H9 (cell line): ENCODE measurements around the gene PLAGL1. TPM values are rescaled to one million over a fixed set of nuclear protein-coding genes. Genes with fewer than 3 reads are reported as not detected.

ENCODE experiments used
- DNase-seq: peaks from one replicate; pipeline ENCODE4 v3.0.0-alpha.2; 2017
- H2AFZ ChIP-seq: one replicate; pipeline ENCODE4 v1.6.1; 2013; ENCODE audit warnings: mild to moderate bottlenecking, low read length, control low read depth, moderate library complexity
- H2AK5ac ChIP-seq: 2 replicates; pipeline ENCODE4 v1.6.1; 2013; ENCODE audit warnings: low read length, control low read depth, mixed read lengths; ENCODE audit not compliant: insufficient read length
- H2BK120ac ChIP-seq: one replicate; pipeline ENCODE4 v1.6.1; 2013; ENCODE audit warnings: low read depth, mild to moderate bottlenecking, low read length, control low read depth, inconsistent platforms; ENCODE audit not compliant: poor library complexity, severe bottlenecking
- H2BK12ac ChIP-seq: 2 replicates; pipeline ENCODE4 v1.6.1; 2013; ENCODE audit warnings: low read length, control low read depth, mixed read lengths, low read depth; ENCODE audit not compliant: insufficient read length
- H2BK15ac ChIP-seq: 2 replicates; pipeline ENCODE4 v1.6.1; 2013; ENCODE audit warnings: low read depth, low read length, control low read depth
- H2BK20ac ChIP-seq: one replicate; pipeline ENCODE4 v1.6.1; 2013; ENCODE audit warnings: low read depth, mild to moderate bottlenecking, low read length, control low read depth, inconsistent platforms; ENCODE audit not compliant: poor library complexity, severe bottlenecking
- H2BK5ac ChIP-seq: 2 replicates; pipeline ENCODE4 v1.6.1; 2013; ENCODE audit warnings: low read length, control low read depth, mixed read lengths; ENCODE audit not compliant: insufficient read length
- H3K14ac ChIP-seq: 2 replicates; pipeline ENCODE4 v1.6.1; 2013; ENCODE audit warnings: low read length, control low read depth; ENCODE audit not compliant: insufficient read depth
- H3K18ac ChIP-seq: 2 replicates; pipeline ENCODE4 v1.6.1; 2013; ENCODE audit warnings: low read depth, mild to moderate bottlenecking, mixed read lengths, low read length, control low read depth; ENCODE audit not compliant: insufficient read length
- H3K23ac ChIP-seq: 2 replicates; pipeline ENCODE4 v1.6.1; 2013; ENCODE audit warnings: low read length, control low read depth, mixed read lengths, low read depth; ENCODE audit not compliant: insufficient read length
- H3K23me2 ChIP-seq: 2 replicates; pipeline ENCODE4 v1.6.1; 2013; ENCODE audit warnings: low read depth, mild to moderate bottlenecking, mixed read lengths, low read length, control low read depth; ENCODE audit not compliant: insufficient read length, poor library complexity, severe bottlenecking
- H3K27ac ChIP-seq: 2 replicates; pipeline ENCODE4 v1.5.1; 2013; ENCODE audit warnings: low read length, control low read depth, mixed read lengths, low read depth; ENCODE audit not compliant: insufficient read length
- H3K27me3 ChIP-seq: 2 replicates; pipeline ENCODE4 v1.6.1; 2013; ENCODE audit warnings: low read length, control low read depth, inconsistent platforms; ENCODE audit not compliant: insufficient read depth
- H3K4ac ChIP-seq: 2 replicates; pipeline ENCODE4 v1.6.1; 2013; ENCODE audit warnings: low read depth, mild to moderate bottlenecking, control low read depth, inconsistent platforms, low read length, moderate library complexity
- H3K4me1 ChIP-seq: 2 replicates; pipeline ENCODE4 v1.6.1; 2013; ENCODE audit warnings: low read length, control low read depth, inconsistent platforms; ENCODE audit not compliant: insufficient read depth
- H3K4me2 ChIP-seq: 2 replicates; pipeline ENCODE4 v1.6.1; 2013; ENCODE audit warnings: low read length, control low read depth, mixed read lengths; ENCODE audit not compliant: insufficient read length, insufficient read depth
- H3K56ac ChIP-seq: 2 replicates; pipeline ENCODE4 v1.6.1; 2013; ENCODE audit warnings: low read depth, mild to moderate bottlenecking, mixed read lengths, low read length, control low read depth; ENCODE audit not compliant: insufficient read length
- H3K79me1 ChIP-seq: 2 replicates; pipeline ENCODE4 v1.6.1; 2013; ENCODE audit warnings: low read depth, mild to moderate bottlenecking, moderate library complexity, low read length, control low read depth, inconsistent platforms; ENCODE audit not compliant: insufficient read depth, poor library complexity, severe bottlenecking
- H3K79me2 ChIP-seq: 2 replicates; pipeline ENCODE4 v1.6.1; 2013; ENCODE audit warnings: low read length, control low read depth, inconsistent platforms; ENCODE audit not compliant: insufficient read depth
- H3K9ac ChIP-seq: 2 replicates; pipeline ENCODE4 v1.6.1; 2013; ENCODE audit warnings: low read length, control low read depth, mixed read lengths; ENCODE audit not compliant: insufficient read length; ENCODE audit errors: extremely low read depth
- H3K9me3 ChIP-seq: one replicate; pipeline ENCODE4 v1.6.1; 2013; ENCODE audit warnings: low read depth, low read length, inconsistent platforms; ENCODE audit not compliant: control insufficient read depth
- H3T11ph ChIP-seq: one replicate; pipeline ENCODE4 v1.6.1; 2013; ENCODE audit warnings: mild to moderate bottlenecking, low read length, control low read depth, inconsistent platforms
- H4K20me1 ChIP-seq: one replicate; pipeline ENCODE4 v1.6.1; 2013; ENCODE audit not compliant: control insufficient read depth, insufficient read length, insufficient read depth
- H4K5ac ChIP-seq: 2 replicates; pipeline ENCODE4 v1.6.1; 2013; ENCODE audit warnings: low read depth, mild to moderate bottlenecking, mixed read lengths, low read length, control low read depth; ENCODE audit not compliant: insufficient read length
- H4K8ac ChIP-seq: replicated peaks from 2 replicates; pipeline ENCODE4 v1.6.1; 2013; ENCODE audit warnings: low read length, control low read depth, mixed read lengths, low read depth; ENCODE audit not compliant: insufficient read length
- H4K91ac ChIP-seq: 2 replicates; pipeline ENCODE4 v1.6.1; 2013; ENCODE audit warnings: low read depth, mild to moderate bottlenecking, moderate library complexity, mixed read lengths, low read length, control low read depth; ENCODE audit not compliant: insufficient read length
- H3K27ac Mint-ChIP-seq, 3 experiments: 2 replicates in 2 of 3; 3 replicates in 1 of 3; pipeline ENCODE4 v1.8.0; 2020 to 2021; ENCODE audit warnings: mixed read lengths in 3 of 3, mild to moderate bottlenecking in 1 of 3, moderate library complexity in 1 of 3
- H3K27me3 Mint-ChIP-seq: 2 replicates; pipeline ENCODE4 v1.8.0; 2021; ENCODE audit warnings: low read depth, mild to moderate bottlenecking, moderate library complexity, mixed read lengths
- H3K36me3 Mint-ChIP-seq, 3 experiments: 2 replicates in 2 of 3; 3 replicates in 1 of 3; pipeline ENCODE4 v1.8.0; 2020 to 2021; ENCODE audit warnings: low read depth in 3 of 3, mixed read lengths in 3 of 3; ENCODE audit not compliant: insufficient read depth in 1 of 3
- H3K4me1 Mint-ChIP-seq, 2 experiments: 2 replicates each; pipeline ENCODE4 v1.8.0; 2020; ENCODE audit warnings: mixed read lengths in 2 of 2
- H3K4me3 Mint-ChIP-seq, 2 experiments: 2 replicates in 1 of 2; 3 replicates in 1 of 2; pipeline ENCODE4 v1.8.0; 2020 to 2021; ENCODE audit warnings: mild to moderate bottlenecking in 2 of 2, mixed read lengths in 2 of 2, moderate library complexity in 1 of 2
- H3K9me3 Mint-ChIP-seq, 2 experiments: 2 replicates in 1 of 2; 3 replicates in 1 of 2; pipeline ENCODE4 v1.8.0; 2020; ENCODE audit warnings: mild to moderate bottlenecking in 2 of 2, mixed read lengths in 2 of 2, moderate library complexity in 1 of 2
- WGBS: extraction: QIAGEN DNeasy Blood & Tissue Kit; methylation state at CpG from one replicate; pipeline ENCODE4 v1.1.7; 2013; ENCODE audit warnings: missing lambda C conversion rate, low lambda C conversion rate, mixed read lengths; ENCODE audit not compliant: insufficient read length; ENCODE audit errors: extremely low coverage; 5-methylcytosine and 5-hydroxymethylcytosine counted together
- total RNA-seq: library from RNA; stranded (reverse); gene quantifications from 2 replicates; pipeline ENCODE4 v1.2.1, GENCODE V29; 2021
- TF ChIP-seq, protein P1 (sequence below): fragments of 200-600 bp; sonication (generic); conservative IDR thresholded peaks from 3 replicates; pipeline ENCODE4 v1.8.0; 2021; ENCODE audit warnings: antibody characterized with exemption, mild to moderate bottlenecking

Gene PLAGL1
- total RNA-seq, 1 experiment from 2014 or later = 1.9 TPM

DNA sequence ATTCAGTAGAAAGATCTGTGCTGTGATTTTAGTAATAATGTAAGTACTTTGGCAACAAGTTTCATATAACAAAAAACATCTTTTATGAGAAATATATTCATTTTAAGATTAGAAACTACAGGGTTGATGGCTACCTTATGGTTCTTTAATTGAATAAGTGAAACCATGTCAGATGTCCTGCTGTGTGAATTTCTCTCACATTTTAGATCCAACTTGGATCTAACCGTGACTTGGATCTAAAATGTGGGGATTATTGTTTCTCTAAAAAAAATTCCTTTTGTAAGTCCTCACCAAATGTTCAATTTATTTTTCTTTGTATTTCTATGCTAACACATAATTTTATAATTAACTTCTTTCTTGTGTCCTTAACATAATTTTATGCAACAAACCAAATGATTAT lies 113.4 kb downstream of the PLAGL1 start:
- Histone ChIP-seq H3K4me2 (no peak overlapping the region), H3K14ac (no peak overlapping the region), H3T11ph (no peak overlapping the region), H2BK20ac (no peak overlapping the region), H3K79me2 (no peaks in the 10 kb centered on the region), H4K91ac (no peak overlapping the region), H2AK5ac (no peak overlapping the region), H3K23me2 (no peaks in the 10 kb centered on the region), H3K4ac (no peak overlapping the region), H3K56ac (no peak overlapping the region), H2BK15ac (no peak overlapping the region), H2BK120ac (no peak overlapping the region), H3K23ac (no peak overlapping the region), H3K9ac (no peak overlapping the region), H3K4me1 (0 out of 2 replicates have a peak, but pooled peaks cover 2% of the 10 kb centered on the region), H3K79me1 (no peaks in the 10 kb centered on the region), H4K20me1 (no peaks in the 10 kb centered on the region), H2BK5ac (no peak overlapping the region), H3K27me3 (no peaks in the 10 kb centered on the region), H2AFZ (no peak overlapping the region), H3K9me3 (no peaks in the 10 kb centered on the region), H3K27ac (no peak overlapping the region), H4K8ac (no peak overlapping the region), H2BK12ac (no peak overlapping the region), H4K5ac (no peak overlapping the region), H3K18ac (no peak overlapping the region)
- H3K4me1 Mint-ChIP-seq = peaks cover 10 to 13% of the 10 kb centered on the region in 2 experiments
- WGBS = no CpG with 5 or more reads among the region's 1 CpG
- H3K27me3 Mint-ChIP-seq = peaks cover 4% of the 10 kb centered on the region; the same call in 1 of the 2 replicates
- DNase-seq = no peak
- H3K36me3 Mint-ChIP-seq = no peaks in the 10 kb centered on the region
- no peak overlapping the region for H3K4me3 Mint-ChIP-seq
- no peaks in the 10 kb centered on the region for H3K9me3 Mint-ChIP-seq
- H3K27ac Mint-ChIP-seq = no peak overlapping the region
- TF ChIP-seq, protein P1, sequence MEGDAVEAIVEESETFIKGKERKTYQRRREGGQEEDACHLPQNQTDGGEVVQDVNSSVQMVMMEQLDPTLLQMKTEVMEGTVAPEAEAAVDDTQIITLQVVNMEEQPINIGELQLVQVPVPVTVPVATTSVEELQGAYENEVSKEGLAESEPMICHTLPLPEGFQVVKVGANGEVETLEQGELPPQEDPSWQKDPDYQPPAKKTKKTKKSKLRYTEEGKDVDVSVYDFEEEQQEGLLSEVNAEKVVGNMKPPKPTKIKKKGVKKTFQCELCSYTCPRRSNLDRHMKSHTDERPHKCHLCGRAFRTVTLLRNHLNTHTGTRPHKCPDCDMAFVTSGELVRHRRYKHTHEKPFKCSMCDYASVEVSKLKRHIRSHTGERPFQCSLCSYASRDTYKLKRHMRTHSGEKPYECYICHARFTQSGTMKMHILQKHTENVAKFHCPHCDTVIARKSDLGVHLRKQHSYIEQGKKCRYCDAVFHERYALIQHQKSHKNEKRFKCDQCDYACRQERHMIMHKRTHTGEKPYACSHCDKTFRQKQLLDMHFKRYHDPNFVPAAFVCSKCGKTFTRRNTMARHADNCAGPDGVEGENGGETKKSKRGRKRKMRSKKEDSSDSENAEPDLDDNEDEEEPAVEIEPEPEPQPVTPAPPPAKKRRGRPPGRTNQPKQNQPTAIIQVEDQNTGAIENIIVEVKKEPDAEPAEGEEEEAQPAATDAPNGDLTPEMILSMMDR = no peak

Other genes starting within 250 kb of the PLAGL1 start
- gene LTV1, start 164.9 kb downstream of the PLAGL1 start, total RNA-seq = 62.5 and 62.9 TPM in 2 replicates
- not detected in 2 replicates for gene ZC2HC1B, start 143.8 kb downstream of the PLAGL1 start, total RNA-seq
- 145 and 149 TPM in 2 replicates for gene SF3B5, start 87.3 kb upstream of the PLAGL1 start, total RNA-seq
- 0.11 and 0.22 TPM in 2 replicates for gene STX11, start 142.3 kb upstream of the PLAGL1 start, total RNA-seq